Aorta (tissue), 5 donors: ENCODE results near the gene MPHOSPH9. TPM values are rescaled to one million over a fixed set of nuclear protein-coding genes. Genes with fewer than 3 reads are reported as not detected.
"Not testable (repeated sequence)": the region's sequence is repeated elsewhere in the genome, so short reads cannot be mapped to it uniquely, and the experiment has no call there.

ENCODE experiments used
- ATAC-seq: fragments of 200-7000 bp; cut with Tn5 transposase; one replicate; pipeline ENCODE4 v1.9.1; 2022; ENCODE audit warnings: moderate library complexity; ENCODE audit not compliant: low FRiP score
- DNase-seq, 2 donors: peaks; one replicate each; pipeline ENCODE4 v3.0.0-alpha.2; 2020
- H3K27ac ChIP-seq, 2 donors: one replicate each; pipeline ENCODE4 v1.5.1; 2013; ENCODE audit warnings: low read length in 2 of 2, mild to moderate bottlenecking in 2 of 2, moderate library complexity in 2 of 2, control low read depth in 1 of 2, inconsistent platforms in 1 of 2, low read depth in 1 of 2
- H3K27me3 ChIP-seq, 2 donors: one replicate each; pipeline ENCODE4 v1.6.1; 2013; ENCODE audit warnings: control low read depth in 1 of 2, low read length in 1 of 2, mild to moderate bottlenecking in 1 of 2, moderate library complexity in 1 of 2; ENCODE audit not compliant: insufficient read depth in 2 of 2, control insufficient read depth in 1 of 2
- H3K36me3 ChIP-seq, 2 donors: one replicate each; pipeline ENCODE4 v1.6.1; 2013; ENCODE audit warnings: control low read depth in 1 of 2, low read length in 1 of 2, mild to moderate bottlenecking in 1 of 2; ENCODE audit not compliant: insufficient read depth in 2 of 2, control insufficient read depth in 1 of 2
- H3K4me1 ChIP-seq, 2 donors: one replicate each; pipeline ENCODE4 v1.6.1; 2013; ENCODE audit warnings: low read length in 2 of 2, control low read depth in 1 of 2, mild to moderate bottlenecking in 1 of 2, moderate library complexity in 1 of 2; ENCODE audit not compliant: insufficient read depth in 2 of 2, control insufficient read depth in 1 of 2
- H3K4me3 ChIP-seq, 2 donors: one replicate each; pipeline ENCODE4 v1.5.1; 2013; ENCODE audit warnings: low read length in 2 of 2, control low read depth in 1 of 2, mild to moderate bottlenecking in 1 of 2
- H3K9me3 ChIP-seq: one replicate; pipeline ENCODE4 v1.6.1; 2013; ENCODE audit warnings: mild to moderate bottlenecking, low read length; ENCODE audit not compliant: control insufficient read depth
- WGBS, 2 donors: extraction: QIAGEN DNeasy Blood & Tissue Kit; methylation state at CpG; one replicate each; pipeline ENCODE4 v1.1.7; 2013; 5-methylcytosine and 5-hydroxymethylcytosine counted together
- intact Hi-C, 2 donors: fragments of 100-400 bp; cut with DNase I; formaldehyde crosslinking; loops; one replicate each; pipeline versions ENCODE4 v1.14.2 to v1.15.0; 2022
- polyA plus RNA-seq, 2 donors: library from polyadenylated mRNA; stranded (reverse); fragments of 200-250 nt; gene quantifications; one replicate each; pipeline ENCODE4 v1.2.3, GENCODE V29; 2013
- total RNA-seq, 2 donors: library from RNA; stranded (reverse); fragmentation: NEBNext Ultra II Directional; extraction: Animal tissue kit (Norgen Biotek cat#: 25700); gene quantifications; one replicate each; pipeline ENCODE4 v1.2.1, GENCODE V29; 2021
- donor health status: healthy with polysubstance abuse.
- donor health status: Bipolar disorder and iron deficiency.
- donor health status: DM: no; HTN: no; CAD: no.
- donor health status: DM: no; HTN: no; CAD: no.
- donor health status: DM: yes; HTN: yes; CAD: no.

Gene MPHOSPH9
- total and polyA plus RNA-seq, 4 donors, result 2.0 to 25.1 (median 9.3) TPM

DNA sequence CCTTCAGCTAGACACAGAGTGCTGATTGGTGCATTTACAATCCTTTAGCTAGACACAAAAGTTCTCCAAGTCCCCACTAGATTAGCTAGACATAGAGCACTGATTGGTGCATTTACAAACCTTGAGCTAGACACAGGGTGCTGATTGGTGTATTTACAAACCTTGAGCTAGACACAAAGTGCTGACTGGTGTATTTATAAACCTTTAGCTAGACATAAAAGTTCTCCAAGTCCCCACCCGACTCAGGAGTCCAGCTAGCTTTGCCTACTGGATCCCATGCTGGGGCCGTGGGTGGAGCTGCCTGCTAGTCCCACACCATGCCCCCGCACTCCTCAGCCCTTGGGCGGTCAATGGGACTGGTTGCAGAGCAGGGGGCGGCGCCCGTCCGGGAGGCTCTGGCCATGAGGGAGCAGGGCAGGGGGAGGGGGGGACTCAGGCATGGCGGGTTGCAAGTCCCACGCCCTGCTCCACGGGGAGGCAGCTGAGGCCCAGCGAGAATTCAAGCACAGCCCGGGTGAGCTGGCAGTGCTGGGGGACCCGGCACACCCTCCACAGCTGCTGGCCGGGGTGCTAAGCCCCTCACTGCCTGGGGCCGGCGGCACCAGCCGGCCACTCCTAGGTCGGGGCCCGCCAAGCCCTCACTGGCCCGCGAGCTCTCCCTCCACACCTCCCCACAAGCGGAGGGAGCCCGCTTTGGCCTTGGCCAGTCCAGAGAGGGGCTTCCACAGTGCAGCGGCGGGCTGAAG lies 16.2 kb upstream of the MPHOSPH9 start:
- H3K4me1 ChIP-seq, H3K4me3 ChIP-seq, H3K9me3 ChIP-seq, ATAC-seq, intact Hi-C loops, H3K27ac ChIP-seq, H3K27me3 ChIP-seq, H3K36me3 ChIP-seq: not testable (repeated sequence)
- peak in 1 of 2 donors; percentile 47 for DNase-seq
- 97% methylated on average over 23 to 26 of the region's 26 CpGs for WGBS, 2 donors

DNA sequence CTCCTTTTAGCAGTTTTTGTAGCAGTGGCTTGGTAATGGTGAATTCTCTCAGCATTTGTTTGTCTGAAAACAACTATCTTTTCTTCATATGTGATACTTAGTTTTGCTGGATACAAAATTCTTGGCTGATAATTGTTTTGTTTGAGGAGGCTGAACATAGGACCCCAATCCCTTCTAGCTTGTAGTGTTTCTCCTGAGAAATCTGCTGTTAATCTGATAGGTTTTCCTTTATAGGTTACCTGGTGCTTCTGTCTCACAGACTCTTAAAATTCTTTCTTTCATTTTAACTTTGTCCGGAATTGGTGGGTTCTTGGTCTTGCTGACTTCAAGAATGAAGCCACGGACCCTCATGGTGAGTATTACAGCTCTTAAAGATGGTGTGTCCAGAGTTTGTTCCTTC lies 15.2 kb upstream of the MPHOSPH9 start:
- DNase-seq, ATAC-seq, H3K36me3 ChIP-seq, intact Hi-C loops, H3K27ac ChIP-seq, H3K27me3 ChIP-seq, H3K4me1 ChIP-seq, H3K4me3 ChIP-seq, H3K9me3 ChIP-seq: not testable (repeated sequence)
- WGBS, 2 donors, result 97 to 99% methylated on average over 2 of the region's 2 CpGs

DNA sequence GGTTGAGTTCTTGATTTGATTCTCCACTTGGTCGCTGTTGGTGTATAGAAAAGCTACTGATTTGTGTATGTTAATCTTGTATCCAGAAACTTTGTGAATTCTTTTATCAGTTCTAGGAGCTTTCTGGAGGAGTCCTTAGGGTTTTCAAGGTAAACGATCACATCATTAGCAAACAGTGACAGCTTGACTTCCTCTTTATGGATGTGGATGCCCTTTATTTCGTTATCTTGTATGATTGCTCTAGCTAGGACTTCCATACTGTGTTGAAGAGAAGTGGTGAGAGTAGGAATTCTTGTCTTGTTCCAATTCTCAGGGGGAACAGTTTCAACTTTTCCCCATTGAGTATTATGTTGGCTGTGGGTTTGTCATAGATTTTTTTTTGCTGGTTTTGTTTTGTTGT lies 12.7 kb upstream of the MPHOSPH9 start:
- H3K27ac ChIP-seq, result no peak overlapping the region
- H3K4me1 ChIP-seq, result no peaks in the 10 kb centered on the region
- H3K4me3 ChIP-seq, result no peak overlapping the region
- ATAC-seq (no peak), DNase-seq (no peak)
- intact Hi-C loops, result no loop called here
- no peaks in the 10 kb centered on the region for H3K36me3 ChIP-seq
- no peaks in the 10 kb centered on the region for H3K27me3 ChIP-seq
- no peaks in the 10 kb centered on the region for H3K9me3 ChIP-seq
- WGBS, 2 donors, result 93% methylated on average over 3 of the region's 3 CpGs

DNA sequence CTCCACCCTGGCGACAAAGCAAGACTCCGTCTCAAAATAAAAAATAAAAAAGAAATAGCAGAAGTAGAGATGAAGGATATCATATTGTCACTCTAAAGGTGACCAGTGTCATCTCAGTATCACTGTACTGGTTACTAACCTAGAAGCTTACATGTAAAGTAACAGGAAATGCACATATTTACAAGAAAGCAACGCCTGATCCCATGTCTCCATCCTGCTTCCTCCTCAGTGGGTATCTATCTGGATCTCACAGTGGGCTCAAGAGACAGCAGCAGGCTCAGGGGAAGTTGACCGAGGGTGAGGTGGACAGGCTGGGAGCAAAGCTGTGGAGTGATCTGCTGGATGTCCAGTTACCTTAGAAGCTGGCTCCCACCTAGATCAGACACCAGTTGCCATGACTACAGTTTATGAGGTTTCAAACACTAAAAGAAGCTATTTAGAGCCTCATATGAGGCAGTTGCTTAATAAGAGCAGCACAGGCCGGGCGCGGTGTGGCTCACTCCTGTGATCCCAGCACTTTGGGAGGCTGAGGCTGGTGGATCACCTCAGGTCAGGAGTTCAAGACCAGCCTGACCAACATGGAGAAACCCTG lies 10.8 kb upstream of the MPHOSPH9 start:
- WGBS, 2 donors, result 80 to 83% methylated on average over 7 of the region's 7 CpGs
- Histone ChIP-seq H3K27me3 (no peaks in the 10 kb centered on the region), H3K4me1 (no peaks in the 10 kb centered on the region), H3K4me3 (no peak overlapping the region), H3K36me3 (no peaks in the 10 kb centered on the region), H3K9me3 (no peaks in the 10 kb centered on the region), H3K27ac (no peak overlapping the region)
- ATAC-seq (no peak), DNase-seq (no peak)
- intact Hi-C loops, result no loop called here

DNA sequence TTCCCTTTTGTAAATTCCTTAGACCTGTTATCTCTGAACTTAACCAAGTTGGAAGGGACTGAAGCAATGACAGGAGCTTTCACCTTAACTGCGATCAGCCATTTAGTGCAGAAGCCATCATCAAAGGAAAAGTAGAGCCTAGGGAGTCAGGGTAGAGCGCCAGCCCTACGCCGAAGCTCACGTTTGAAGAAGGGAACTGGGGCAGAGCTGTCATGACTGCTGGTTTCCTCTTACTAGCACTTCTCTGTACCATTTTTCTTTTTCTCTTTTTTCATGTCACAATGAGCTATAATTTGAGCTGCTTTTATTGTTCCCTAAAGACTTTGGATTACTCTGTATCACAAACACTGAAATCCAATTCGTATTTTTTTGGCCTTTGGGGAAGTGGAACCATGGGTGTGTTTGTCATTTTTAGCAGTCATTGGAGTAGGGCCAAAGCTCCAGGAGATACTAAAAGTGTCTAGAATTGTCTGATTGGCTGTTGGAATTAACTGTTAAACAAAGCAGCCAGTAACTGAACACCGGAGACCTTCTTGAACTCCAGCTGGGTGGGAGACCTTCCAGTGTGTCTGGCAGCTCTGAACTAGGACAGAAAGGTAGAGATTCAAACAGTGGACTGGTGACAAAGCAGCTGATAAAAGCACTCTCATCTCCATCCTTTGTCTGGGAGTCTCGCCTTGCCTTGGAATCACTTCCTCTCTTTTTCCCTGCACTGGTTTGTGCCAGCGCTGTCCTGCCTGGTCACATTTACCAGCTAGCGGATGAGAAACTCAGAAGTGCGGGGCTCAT lies 9.4 kb upstream of the MPHOSPH9 start:
- no peaks in the 10 kb centered on the region for H3K36me3 ChIP-seq
- H3K27ac ChIP-seq, result no peak overlapping the region
- H3K9me3 ChIP-seq, result no peaks in the 10 kb centered on the region
- H3K27me3 ChIP-seq, result no peaks in the 10 kb centered on the region
- no peak overlapping the region for H3K4me3 ChIP-seq
- no peaks in the 10 kb centered on the region for H3K4me1 ChIP-seq
- WGBS, 2 donors, result 46 to 48% methylated on average over 11 of the region's 11 CpGs
- intact Hi-C loops, result no loop called here
- DNase-seq, result no peak
- ATAC-seq, result no peak

DNA sequence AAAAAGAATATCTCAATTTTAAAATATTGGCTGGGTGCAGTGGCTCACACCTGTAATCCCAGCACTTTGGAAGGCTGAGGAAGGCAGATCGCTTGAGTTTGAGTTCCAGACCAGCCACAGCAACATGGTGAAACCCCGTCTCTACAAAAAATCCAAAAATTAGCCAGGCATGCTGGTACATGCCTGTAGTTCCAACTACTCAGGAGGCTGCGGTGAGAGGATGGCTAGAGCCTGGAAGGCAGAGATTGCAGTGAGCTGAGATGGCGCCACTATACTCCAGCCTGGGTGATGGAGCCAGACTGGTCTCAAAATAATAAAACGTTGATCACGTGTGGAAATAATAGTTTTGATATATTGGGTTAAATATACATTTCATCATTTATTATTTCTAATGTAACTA lies 6.0 kb upstream of the MPHOSPH9 start:
- intact Hi-C loops, result loop anchor here (1.0 to 10.0 kb wide), 3 partner anchors 88 to 374 kb away; partner anchors contain the start of gene PITPNM2 (in 1 of the 2)
- H3K27me3 ChIP-seq, result no peaks in the 10 kb centered on the region
- H3K9me3 ChIP-seq, result no peaks in the 10 kb centered on the region
- ATAC-seq (no peak), DNase-seq (no peak)
- H3K4me1 ChIP-seq, result no peaks in the 10 kb centered on the region
- no peaks in the 10 kb centered on the region for H3K36me3 ChIP-seq
- 80 to 85% methylated on average over 6 of the region's 6 CpGs for WGBS, 2 donors
- H3K4me3 ChIP-seq, result no peak overlapping the region
- H3K27ac ChIP-seq, result no peak overlapping the region

DNA sequence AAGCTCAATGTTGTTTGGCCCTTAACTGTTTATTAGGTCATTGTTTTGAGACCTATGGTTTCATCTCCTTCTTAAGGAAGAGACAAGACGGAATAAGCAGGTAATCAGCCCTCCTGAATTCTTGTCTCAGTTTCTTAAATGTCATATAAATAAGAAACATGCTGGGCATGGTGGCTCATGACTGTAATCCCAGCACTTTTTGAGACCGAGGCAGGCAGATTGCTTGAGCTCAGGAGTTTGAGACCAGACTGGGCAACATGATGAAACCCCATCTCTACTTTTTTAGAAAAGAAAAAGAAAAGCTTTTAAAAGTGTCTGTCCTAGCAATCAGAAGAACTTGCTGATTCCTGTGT lies 5.4 kb upstream of the MPHOSPH9 start:
- Histone ChIP-seq H3K4me1 (no peaks in the 10 kb centered on the region), H3K27me3 (no peaks in the 10 kb centered on the region), H3K36me3 (no peaks in the 10 kb centered on the region), H3K27ac (no peak overlapping the region), H3K4me3 (no peak overlapping the region), H3K9me3 (no peaks in the 10 kb centered on the region)
- ATAC-seq, result no peak
- DNase-seq, result no peak
- intact Hi-C loops, result loop anchor here (1.0 to 10.0 kb wide), 3 partner anchors 88 to 374 kb away; partner anchors contain the start of gene PITPNM2 (in 1 of the 2)
- WGBS, 2 donors, result 53 to 54% methylated on average over 2 of the region's 2 CpGs

DNA sequence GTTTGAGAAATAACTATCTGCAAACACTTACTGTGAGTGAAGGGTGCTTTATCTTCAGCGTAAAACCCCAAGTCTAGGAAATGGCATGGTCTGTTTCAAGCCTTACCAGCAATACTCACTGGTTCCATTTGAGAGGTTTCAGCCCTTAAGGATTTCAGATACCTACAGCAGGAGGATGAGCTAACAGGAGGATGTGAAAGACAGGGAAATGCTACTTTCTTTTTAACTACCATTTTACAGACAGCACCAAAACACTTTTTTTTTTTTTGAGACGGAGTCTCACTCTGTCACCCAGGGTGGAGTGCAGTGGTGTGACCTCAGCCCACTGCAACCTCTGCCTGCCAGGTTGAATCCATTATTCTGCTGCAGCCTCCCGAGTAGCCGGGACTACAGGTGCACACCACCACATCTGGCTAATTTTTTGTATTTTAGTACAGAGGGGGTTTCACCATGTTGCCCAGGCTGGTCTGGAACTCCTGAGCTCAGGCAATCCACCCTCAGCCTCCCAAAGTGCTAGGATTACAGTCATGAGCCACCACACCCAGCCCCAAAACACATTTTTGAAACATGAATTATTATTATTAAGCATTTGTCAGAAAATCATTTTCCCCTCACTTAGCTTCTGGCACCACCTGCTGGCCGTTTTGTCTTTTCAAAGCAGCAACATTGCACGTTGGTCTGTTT lies 4.8 kb upstream of the MPHOSPH9 start:
- no peaks in the 10 kb centered on the region for H3K4me1 ChIP-seq
- intact Hi-C loops, result loop anchor here (1.0 to 10.0 kb wide), 3 partner anchors 87 to 373 kb away; partner anchors contain the start of gene PITPNM2 (in 1 of the 2)

More for the DNA sequence above, 4.8 kb upstream of the MPHOSPH9 start:
- no peaks in the 10 kb centered on the region for H3K36me3 ChIP-seq
- no peaks in the 10 kb centered on the region for H3K27me3 ChIP-seq
- no peak overlapping the region for H3K4me3 ChIP-seq
- H3K9me3 ChIP-seq, result no peaks in the 10 kb centered on the region
- DNase-seq, result peak; percentile 84 to 92
- no peak for ATAC-seq
- 56 to 59% methylated on average over 6 of the region's 6 CpGs for WGBS, 2 donors
- no peak overlapping the region for H3K27ac ChIP-seq
